ENCODE measurements around the gene KRTAP19-4. TPM values are rescaled to one million over a fixed set of nuclear protein-coding genes. Genes with fewer than 3 reads are reported as not detected.

Gene KRTAP19-4
- polyA plus RNA-seq, 5 donors, result not detected

Other genes with a start within 250 kb of the KRTAP19-4 start
- not detected for gene KRTAP24-1, start 214.2 kb downstream of the KRTAP19-4 start, polyA plus RNA-seq (ENCODE audit: insufficient read depth in 1 of 5, insufficient read length in 5 of 5, low replicate concordance in 1 of 5)
- gene KRTAP25-1, start 207.7 kb downstream of the KRTAP19-4 start, polyA plus RNA-seq (ENCODE audit: insufficient read depth in 1 of 5, insufficient read length in 5 of 5, low replicate concordance in 1 of 5), result not detected
- gene KRTAP26-1, start 176.8 kb downstream of the KRTAP19-4 start, polyA plus RNA-seq (ENCODE audit: insufficient read depth in 1 of 5, insufficient read length in 5 of 5, low replicate concordance in 1 of 5), result not detected
- not detected for gene KRTAP27-1, start 159.5 kb downstream of the KRTAP19-4 start, polyA plus RNA-seq (ENCODE audit: insufficient read depth in 1 of 5, insufficient read length in 5 of 5, low replicate concordance in 1 of 5)
- gene KRTAP23-1, start 148.6 kb downstream of the KRTAP19-4 start, polyA plus RNA-seq (ENCODE audit: insufficient read depth in 1 of 5, insufficient read length in 5 of 5, low replicate concordance in 1 of 5), result not detected
- gene KRTAP13-2, start 124.9 kb downstream of the KRTAP19-4 start, polyA plus RNA-seq (ENCODE audit: insufficient read depth in 1 of 5, insufficient read length in 5 of 5, low replicate concordance in 1 of 5), result not detected
- not detected for gene KRTAP13-1, start 101.1 kb downstream of the KRTAP19-4 start, polyA plus RNA-seq (ENCODE audit: insufficient read depth in 1 of 5, insufficient read length in 5 of 5, low replicate concordance in 1 of 5)
- gene KRTAP13-3, start 71.2 kb downstream of the KRTAP19-4 start, polyA plus RNA-seq (ENCODE audit: insufficient read depth in 1 of 5, insufficient read length in 5 of 5, low replicate concordance in 1 of 5), result not detected
- gene KRTAP13-4, start 66.9 kb downstream of the KRTAP19-4 start, polyA plus RNA-seq (ENCODE audit: insufficient read depth in 1 of 5, insufficient read length in 5 of 5, low replicate concordance in 1 of 5), result not detected
- gene KRTAP15-1, start 56.9 kb downstream of the KRTAP19-4 start, polyA plus RNA-seq (ENCODE audit: insufficient read depth in 1 of 5, insufficient read length in 5 of 5, low replicate concordance in 1 of 5), result not detected
- gene KRTAP19-1, start 16.8 kb downstream of the KRTAP19-4 start, polyA plus RNA-seq (ENCODE audit: insufficient read depth in 1 of 5, insufficient read length in 5 of 5, low replicate concordance in 1 of 5), result not detected
- not detected for gene KRTAP19-2, start 9.7 kb downstream of the KRTAP19-4 start, polyA plus RNA-seq (ENCODE audit: insufficient read depth in 1 of 5, insufficient read length in 5 of 5, low replicate concordance in 1 of 5)
- gene KRTAP19-3, start 5.2 kb downstream of the KRTAP19-4 start, polyA plus RNA-seq (ENCODE audit: insufficient read depth in 1 of 5, insufficient read length in 5 of 5, low replicate concordance in 1 of 5), result not detected
- not detected for gene KRTAP19-5, start 5.0 kb upstream of the KRTAP19-4 start, polyA plus RNA-seq (ENCODE audit: insufficient read depth in 1 of 5, insufficient read length in 5 of 5, low replicate concordance in 1 of 5)
- gene KRTAP19-6, start 44.7 kb upstream of the KRTAP19-4 start, polyA plus RNA-seq (ENCODE audit: insufficient read depth in 1 of 5, insufficient read length in 5 of 5, low replicate concordance in 1 of 5), result not detected
- not detected for gene KRTAP19-7, start 64.1 kb upstream of the KRTAP19-4 start, polyA plus RNA-seq (ENCODE audit: insufficient read depth in 1 of 5, insufficient read length in 5 of 5, low replicate concordance in 1 of 5)
- not detected for gene KRTAP22-2, start 93.2 kb upstream of the KRTAP19-4 start, polyA plus RNA-seq (ENCODE audit: insufficient read depth in 1 of 5, insufficient read length in 5 of 5, low replicate concordance in 1 of 5)
- not detected for gene KRTAP6-3, start 95.3 kb upstream of the KRTAP19-4 start, polyA plus RNA-seq (ENCODE audit: insufficient read depth in 1 of 5, insufficient read length in 5 of 5, low replicate concordance in 1 of 5)
- gene KRTAP6-2, start 101.7 kb upstream of the KRTAP19-4 start, polyA plus RNA-seq (ENCODE audit: insufficient read depth in 1 of 5, insufficient read length in 5 of 5, low replicate concordance in 1 of 5), result not detected
- gene KRTAP22-1, start 103.9 kb upstream of the KRTAP19-4 start, polyA plus RNA-seq (ENCODE audit: insufficient read depth in 1 of 5, insufficient read length in 5 of 5, low replicate concordance in 1 of 5), result not detected
- gene KRTAP6-1, start 116.8 kb upstream of the KRTAP19-4 start, polyA plus RNA-seq (ENCODE audit: insufficient read depth in 1 of 5, insufficient read length in 5 of 5, low replicate concordance in 1 of 5), result not detected
- gene KRTAP20-1, start 119.3 kb upstream of the KRTAP19-4 start, polyA plus RNA-seq (ENCODE audit: insufficient read depth in 1 of 5, insufficient read length in 5 of 5, low replicate concordance in 1 of 5), result not detected
- not detected for gene KRTAP20-4, start 123.5 kb upstream of the KRTAP19-4 start, polyA plus RNA-seq (ENCODE audit: insufficient read depth in 1 of 5, insufficient read length in 5 of 5, low replicate concordance in 1 of 5)
- not detected for gene KRTAP20-2, start 138.0 kb upstream of the KRTAP19-4 start, polyA plus RNA-seq (ENCODE audit: insufficient read depth in 1 of 5, insufficient read length in 5 of 5, low replicate concordance in 1 of 5)
- gene KRTAP20-3, start 145.7 kb upstream of the KRTAP19-4 start, polyA plus RNA-seq (ENCODE audit: insufficient read depth in 1 of 5, insufficient read length in 5 of 5, low replicate concordance in 1 of 5), result not detected
- not detected for gene KRTAP21-3, start 221.6 kb upstream of the KRTAP19-4 start, polyA plus RNA-seq (ENCODE audit: insufficient read depth in 1 of 5, insufficient read length in 5 of 5, low replicate concordance in 1 of 5)

Measured in right lung (tissue), 5 donors.